ENCODE data around the gene STRIP1. TPM values are rescaled to one million over a fixed set of nuclear protein-coding genes. Genes with fewer than 3 reads are reported as not detected.

The STRIP1 gene, protein sequence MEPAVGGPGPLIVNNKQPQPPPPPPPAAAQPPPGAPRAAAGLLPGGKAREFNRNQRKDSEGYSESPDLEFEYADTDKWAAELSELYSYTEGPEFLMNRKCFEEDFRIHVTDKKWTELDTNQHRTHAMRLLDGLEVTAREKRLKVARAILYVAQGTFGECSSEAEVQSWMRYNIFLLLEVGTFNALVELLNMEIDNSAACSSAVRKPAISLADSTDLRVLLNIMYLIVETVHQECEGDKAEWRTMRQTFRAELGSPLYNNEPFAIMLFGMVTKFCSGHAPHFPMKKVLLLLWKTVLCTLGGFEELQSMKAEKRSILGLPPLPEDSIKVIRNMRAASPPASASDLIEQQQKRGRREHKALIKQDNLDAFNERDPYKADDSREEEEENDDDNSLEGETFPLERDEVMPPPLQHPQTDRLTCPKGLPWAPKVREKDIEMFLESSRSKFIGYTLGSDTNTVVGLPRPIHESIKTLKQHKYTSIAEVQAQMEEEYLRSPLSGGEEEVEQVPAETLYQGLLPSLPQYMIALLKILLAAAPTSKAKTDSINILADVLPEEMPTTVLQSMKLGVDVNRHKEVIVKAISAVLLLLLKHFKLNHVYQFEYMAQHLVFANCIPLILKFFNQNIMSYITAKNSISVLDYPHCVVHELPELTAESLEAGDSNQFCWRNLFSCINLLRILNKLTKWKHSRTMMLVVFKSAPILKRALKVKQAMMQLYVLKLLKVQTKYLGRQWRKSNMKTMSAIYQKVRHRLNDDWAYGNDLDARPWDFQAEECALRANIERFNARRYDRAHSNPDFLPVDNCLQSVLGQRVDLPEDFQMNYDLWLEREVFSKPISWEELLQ
- total RNA-seq = 39.8 and 44.2 TPM in 2 replicates

DNA sequence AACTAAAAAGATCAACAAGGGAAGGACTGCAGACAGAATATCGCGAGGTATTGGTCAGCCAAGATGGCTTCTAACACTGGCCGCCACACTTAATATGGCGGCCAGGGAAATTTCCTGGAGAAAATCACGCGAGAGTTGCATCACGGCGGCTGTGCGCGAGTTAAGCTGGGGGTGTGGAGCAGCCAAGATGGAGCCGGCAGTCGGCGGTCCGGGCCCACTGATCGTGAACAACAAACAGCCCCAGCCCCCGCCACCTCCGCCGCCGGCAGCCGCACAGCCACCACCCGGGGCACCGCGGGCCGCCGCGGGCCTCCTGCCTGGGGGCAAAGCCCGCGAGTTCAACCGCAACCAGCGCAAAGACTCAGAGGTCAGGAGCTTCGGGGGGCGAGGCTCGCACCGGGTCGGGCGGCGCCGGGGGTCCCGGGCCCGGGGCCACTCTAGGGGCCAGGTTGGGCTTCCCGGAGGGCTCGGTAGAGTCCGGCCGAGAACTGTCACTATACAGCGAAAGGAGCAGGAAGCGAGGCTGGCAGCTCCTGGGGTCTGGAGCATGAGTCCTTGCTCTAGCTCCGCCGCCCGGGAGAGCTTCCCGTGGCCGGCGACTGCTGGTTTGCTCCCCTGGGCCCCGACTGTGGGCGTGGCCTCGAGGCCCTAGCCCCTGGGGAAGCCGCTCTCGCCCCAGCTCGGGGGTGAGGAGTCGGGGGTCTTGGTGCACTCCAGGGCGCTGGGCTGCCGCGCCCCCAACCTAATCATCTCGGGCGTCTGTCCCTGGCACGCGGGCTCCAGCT, at the start of gene STRIP1:
TSS of gene STRIP1 (plus strand) at position 174 of the 785 bp plus-strand sequence. CDS start at position 188, 14 bp downstream.

DNA sequence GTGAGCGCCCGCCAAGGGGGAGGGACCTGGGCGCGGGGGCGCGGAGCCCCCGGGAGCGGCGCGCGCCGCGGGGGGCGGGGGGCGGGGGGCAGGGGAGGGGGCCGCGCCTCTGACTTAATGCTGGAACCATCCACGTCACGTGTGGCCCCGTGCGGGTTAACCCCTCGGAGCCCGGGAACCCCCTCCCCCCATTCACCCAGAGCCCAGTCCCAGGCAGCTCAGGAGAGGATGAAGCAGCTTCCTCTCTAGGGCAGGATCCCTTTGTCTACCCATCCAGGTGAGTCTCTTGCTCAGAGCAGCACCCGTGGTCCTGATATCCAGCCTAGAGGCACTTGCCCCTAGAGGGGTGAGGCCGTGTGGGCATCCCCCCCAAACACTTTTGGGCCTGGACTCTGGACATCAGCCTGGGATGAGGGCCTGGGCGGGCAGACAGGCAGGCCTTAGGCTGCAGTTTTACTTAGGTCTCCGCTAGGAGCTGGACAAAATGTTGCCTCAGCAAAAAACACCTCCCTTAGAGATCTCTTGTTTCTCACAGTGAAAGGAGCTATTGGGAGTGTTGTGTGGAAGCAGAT, 36.3 kb downstream of the STRIP1 start, which contains the start of gene ALX3:
TSS of gene ALX3 (minus strand) at position 2 of the 572 bp plus-strand sequence. CDS start 60 bp downstream, outside the sequence.

Other genes starting within 250 kb of the STRIP1 start
- 38.0 and 47.1 TPM in 2 replicates for gene CSF1, start 123.8 kb upstream of the STRIP1 start, total RNA-seq
- gene AHCYL1, start 49.9 kb upstream of the STRIP1 start, total RNA-seq = 51.1 and 92.3 TPM in 2 replicates
- not detected in 2 replicates for gene ALX3, start 36.0 kb downstream of the STRIP1 start, total RNA-seq
- not detected in 2 replicates for gene UBL4B, start 77.8 kb downstream of the STRIP1 start, total RNA-seq
- gene SLC6A17, start 115.9 kb downstream of the STRIP1 start, total RNA-seq = under 0.01 and 0.09 TPM in 2 replicates
- gene KCNC4, start 175.7 kb downstream of the STRIP1 start, total RNA-seq = 0.57 and 2.8 TPM in 2 replicates